ENCODE data around the gene ZDHHC11B.
"Not testable (repeated sequence)": the region's sequence is repeated elsewhere in the genome, so short reads cannot be mapped to it uniquely, and the experiment has no call there.

DNA sequence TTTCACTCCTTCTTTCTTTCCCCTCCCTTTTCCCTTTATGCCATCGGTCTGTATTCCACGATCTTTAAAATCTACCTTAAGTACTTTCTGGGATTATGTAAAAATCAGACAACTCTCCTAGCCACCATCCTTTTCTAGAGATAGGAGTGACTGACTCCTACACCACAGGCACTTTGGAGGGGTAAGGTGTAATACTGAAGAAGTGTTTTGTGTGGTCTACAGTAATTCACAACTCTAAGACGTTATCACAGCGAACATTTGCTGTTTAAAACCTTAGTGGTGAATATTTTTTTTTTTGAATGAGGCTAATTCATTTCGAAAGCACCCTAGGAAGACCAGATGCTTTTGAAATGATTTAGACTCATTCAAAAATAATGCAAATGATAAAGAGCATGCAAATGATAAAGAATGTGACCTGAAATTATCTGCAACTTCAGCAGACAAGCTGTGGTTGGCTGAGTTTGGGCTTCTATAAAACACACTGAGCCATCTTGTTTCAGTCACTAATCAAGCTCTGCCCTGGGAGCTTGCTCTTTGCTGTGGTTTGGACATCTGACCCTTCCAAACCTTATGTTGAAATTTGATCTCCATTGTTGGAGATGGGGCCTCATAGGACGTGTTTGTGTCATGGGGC lies 14.1 kb upstream of the ZDHHC11B start:
- TF ChIP-seq, protein P1, sequence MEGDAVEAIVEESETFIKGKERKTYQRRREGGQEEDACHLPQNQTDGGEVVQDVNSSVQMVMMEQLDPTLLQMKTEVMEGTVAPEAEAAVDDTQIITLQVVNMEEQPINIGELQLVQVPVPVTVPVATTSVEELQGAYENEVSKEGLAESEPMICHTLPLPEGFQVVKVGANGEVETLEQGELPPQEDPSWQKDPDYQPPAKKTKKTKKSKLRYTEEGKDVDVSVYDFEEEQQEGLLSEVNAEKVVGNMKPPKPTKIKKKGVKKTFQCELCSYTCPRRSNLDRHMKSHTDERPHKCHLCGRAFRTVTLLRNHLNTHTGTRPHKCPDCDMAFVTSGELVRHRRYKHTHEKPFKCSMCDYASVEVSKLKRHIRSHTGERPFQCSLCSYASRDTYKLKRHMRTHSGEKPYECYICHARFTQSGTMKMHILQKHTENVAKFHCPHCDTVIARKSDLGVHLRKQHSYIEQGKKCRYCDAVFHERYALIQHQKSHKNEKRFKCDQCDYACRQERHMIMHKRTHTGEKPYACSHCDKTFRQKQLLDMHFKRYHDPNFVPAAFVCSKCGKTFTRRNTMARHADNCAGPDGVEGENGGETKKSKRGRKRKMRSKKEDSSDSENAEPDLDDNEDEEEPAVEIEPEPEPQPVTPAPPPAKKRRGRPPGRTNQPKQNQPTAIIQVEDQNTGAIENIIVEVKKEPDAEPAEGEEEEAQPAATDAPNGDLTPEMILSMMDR (IDR thresholded peaks at IDR 0.05), result not testable (repeated sequence)
- not testable (repeated sequence) for TF ChIP-seq EP300 (IDR thresholded peaks at IDR 0.05; ENCODE audit: low read depth); POLR2A (IDR thresholded peaks at IDR 0.05)
